ENCODE data around the gene RNF208. TPM values are rescaled to one million over a fixed set of nuclear protein-coding genes. Genes with fewer than 3 reads are reported as not detected.

The RNF208 gene
- total RNA-seq, 1 donor from 2014 or later, result not detected

DNA sequence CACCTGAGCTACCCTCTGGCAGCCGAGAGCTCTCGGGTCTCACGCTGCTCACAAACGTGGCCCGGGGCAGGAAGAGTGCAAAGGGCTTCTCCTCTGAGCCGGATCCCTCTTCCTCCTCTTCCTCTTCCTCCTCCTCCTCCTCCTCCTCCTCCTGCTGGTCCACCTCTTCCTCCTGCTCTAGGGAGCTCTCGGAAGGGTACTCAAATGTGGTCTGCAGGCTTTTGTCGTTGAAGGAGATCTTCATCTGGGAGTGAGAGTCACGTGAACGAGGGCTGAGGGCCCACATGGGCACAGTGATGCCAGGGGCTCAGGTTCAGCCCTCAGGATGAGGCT lies 29.6 kb downstream of the RNF208 start:
- no peak for DNase-seq (ENCODE audit: low read depth in 2 of 2)

DNA sequence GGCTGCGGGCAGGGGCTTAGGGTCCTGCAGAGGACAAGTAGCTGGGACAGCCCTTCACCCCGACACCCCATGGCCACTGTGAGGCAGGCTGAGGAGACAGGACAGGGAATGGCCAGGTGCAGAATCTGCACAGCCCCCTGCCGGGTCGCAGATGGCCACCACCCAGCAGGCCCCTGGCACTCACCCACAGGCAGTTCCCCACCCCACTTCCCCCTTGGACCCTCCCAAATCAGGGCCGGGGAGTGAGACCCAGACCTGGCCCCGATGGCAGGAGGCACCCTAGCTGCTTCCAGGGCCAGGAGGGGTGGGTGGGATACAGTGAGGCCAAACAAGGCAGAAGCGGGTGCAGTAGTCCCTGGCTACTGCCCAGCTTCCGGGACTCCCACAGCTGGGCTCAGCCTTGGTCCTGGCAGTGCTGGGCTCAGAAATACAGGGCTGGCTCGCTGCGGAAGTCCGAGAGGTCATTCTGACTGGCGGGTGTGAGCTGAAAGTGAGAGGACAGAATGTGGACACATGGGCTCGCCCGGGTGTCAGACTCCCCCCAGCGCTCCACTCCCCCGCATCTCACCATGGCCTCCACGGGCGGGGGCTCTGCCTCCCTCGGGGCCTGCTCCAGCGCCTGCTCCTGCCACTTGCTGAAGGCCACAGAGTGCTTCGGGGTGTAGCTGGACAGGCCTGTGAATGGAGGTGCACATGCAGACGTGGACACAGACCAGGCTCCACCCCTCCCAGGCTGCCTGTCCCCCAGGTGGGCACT lies 30.2 kb downstream of the RNF208 start:
- DNase-seq (ENCODE audit: low read depth in 2 of 2), result no peak

DNA sequence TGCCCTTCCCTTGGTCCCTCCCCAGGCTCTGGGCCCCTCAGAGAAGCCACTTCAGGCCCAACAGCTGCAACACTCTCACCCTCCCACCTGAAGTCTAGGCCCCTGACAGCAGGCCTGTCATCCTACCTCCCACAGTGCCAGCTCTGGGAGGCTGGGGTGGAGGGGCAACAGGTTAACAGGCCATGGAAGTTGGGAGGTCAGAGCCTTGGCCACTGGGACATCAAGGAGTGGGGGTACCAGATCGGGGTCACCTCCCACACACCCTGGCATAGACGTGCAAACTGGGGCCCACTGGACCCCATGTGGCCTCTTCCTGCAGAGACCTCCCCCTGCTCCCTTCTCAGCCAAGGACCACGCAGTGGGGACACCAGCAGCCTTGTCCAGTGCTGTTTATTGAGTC lies 30.8 kb downstream of the RNF208 start:
- no peak for DNase-seq (ENCODE audit: low read depth in 2 of 2)

DNA sequence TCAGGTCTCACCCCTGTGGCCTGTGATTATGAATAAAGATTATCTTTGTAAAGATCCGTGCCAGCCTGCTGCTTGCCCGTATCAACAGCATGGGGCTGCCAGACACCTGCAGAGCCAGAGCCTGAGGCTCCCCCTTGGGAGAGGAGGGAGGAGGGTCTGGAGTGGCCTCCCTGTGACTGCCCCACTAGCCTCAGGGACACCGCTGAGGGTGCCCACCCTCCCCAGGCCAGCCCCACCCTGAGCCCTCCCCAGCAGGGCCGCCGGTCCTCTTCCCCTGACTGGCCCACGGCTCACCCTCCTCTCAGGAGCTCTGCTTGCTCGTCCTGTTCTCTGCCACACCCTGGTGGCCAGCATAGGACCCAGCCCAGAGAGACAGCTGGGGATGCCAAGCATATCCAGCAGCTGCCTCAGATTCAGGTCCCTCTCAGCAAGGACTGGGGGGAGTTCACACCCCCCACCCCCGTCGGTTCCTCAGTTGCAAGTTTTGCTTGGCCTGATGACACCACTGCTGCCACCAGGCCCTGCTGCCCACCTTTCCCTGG lies 31.7 kb downstream of the RNF208 start:
- DNase-seq (ENCODE audit: low read depth in 2 of 2), result no peak

DNA sequence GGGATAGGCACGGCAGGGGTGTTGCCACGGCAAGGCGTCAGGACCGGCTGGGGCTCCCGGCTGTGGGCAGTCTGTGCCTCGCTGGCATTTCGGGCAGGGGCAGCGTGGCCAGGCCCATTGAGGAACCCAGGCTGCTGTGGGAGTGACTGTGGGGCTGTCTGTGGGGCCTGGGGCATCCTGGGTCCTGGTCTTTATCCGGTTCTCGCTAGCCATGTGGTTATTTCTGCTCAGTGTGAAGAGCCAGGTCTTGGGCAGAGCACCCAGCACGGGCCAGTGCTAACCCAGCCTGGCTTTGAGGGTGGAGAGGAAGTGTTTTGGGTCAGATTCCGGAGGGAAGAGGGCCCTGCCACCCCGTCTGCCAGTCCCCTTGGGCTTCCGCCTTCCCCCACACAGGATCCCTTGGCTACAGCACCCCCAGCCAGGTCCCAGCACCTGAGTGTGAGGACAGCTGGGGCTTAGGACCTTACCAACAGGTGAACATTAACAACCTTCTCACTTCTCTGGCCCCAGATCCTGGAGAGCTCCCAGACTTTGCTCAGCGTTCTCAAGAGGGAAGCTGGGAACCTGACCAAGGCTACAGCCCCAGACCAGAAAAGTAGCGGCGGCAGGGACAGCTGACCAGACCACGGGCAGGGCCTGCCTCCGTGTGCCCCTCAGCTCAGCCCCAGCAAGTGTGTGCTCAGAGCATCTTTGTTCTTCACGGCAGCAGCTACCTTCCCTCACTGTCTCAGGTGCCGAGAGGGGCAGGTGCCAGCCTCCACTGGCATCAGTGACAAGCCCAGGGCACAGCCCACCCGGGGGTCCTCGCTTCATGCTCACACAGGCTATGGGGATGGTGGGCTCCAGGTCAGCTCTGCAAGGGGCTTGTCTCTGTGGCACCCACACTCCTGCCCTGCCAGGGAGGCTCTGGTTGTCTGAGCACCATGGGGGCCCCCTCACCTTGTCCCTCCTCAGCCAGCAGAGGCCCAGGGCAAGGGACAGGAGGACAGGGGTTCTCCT lies 32.4 kb downstream of the RNF208 start:
- no peak for DNase-seq (ENCODE audit: low read depth in 2 of 2)

DNA sequence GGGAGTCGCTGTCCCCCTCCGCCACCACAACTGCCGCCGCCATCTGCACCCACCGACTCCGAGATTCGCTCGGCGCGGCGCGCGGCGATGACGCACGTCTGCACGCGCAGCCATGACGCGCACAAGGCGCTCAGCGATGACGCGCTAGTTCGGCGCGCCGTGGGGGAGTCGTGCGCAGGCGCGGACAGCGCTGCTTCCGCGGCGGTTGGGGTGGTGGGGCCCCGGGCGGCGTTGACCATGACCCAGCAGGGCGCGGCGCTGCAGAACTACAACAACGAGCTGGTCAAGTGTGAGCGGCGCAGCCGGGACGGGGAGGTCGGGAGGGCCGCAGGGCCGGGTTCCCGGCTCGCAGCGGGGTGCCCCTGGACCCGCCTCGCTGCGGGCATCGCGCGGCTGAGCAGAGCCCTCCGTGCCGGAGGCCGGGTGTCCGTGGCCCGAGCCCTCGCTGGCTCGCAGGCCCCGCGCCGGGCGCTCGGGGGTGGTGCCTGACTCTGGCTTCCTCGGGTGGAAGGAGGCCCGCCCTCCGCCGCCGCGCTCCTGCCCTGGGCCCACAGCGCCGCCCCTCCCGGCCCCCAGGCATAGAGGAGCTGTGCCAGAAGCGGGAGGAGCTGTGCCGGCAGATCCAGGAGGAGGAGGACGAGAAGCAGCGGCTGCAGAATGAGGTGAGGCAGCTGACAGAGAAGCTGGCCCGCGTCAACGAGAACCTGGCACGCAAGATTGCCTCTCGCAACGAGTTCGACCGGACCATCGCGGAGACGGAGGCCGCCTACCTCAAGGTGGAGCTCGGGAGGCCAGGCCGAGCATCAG lies 33.3 kb downstream of the RNF208 start, which contains the start of the genes ANAPC2 and SSNA1:
TSS of gene ANAPC2 (minus strand) at position 71 of the 807 bp plus-strand sequence. CDS start at position 43, 28 bp downstream.
TSS of gene SSNA1 (plus strand) at position 187 of the 807 bp plus-strand sequence. CDS start at position 238, 51 bp downstream.
- peak; percentile 96 to 97 for DNase-seq (ENCODE audit: low read depth in 2 of 2)

DNA sequence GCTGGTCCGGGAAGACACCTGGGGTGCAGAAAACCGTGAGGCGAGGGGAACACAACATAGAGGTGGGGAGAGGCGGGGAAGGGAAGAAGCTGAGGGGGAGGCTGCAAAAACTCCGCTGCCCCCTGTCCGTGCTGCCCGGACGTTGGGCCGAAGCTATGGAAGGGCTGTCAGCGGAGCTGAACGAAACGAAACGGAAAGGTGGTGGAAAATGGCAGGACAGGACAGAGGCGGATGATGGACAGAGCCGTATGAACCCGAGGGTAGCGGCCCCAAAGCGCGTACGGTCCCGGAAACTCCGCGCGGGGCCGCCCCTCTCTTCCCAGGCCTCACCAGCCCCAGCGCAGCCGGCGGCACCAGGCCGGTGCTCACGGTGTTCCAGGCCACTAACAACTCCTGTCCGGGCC lies 34.0 kb downstream of the RNF208 start:
- no peak for DNase-seq (ENCODE audit: low read depth in 2 of 2)

DNA sequence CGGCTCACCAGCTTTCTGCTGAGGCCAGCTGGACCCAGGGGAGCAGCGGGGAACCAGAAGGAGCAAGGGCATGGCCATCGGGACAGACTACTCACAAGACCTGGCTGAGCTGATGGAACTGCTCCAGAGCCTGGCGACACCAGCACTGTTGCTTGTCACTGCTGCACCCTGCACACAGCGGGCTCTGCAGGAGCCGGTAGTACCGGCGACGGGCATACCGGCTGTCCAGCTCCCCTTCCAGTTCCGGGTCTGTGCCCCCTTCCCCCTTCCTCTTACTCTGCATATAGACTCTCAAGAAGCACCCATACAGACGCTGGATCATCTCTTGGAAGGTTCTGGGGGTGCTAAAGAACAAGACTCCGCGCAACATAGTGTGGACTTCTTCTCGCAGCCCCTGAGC lies 34.7 kb downstream of the RNF208 start:
- DNase-seq (ENCODE audit: low read depth in 2 of 2), result no peak

DNA sequence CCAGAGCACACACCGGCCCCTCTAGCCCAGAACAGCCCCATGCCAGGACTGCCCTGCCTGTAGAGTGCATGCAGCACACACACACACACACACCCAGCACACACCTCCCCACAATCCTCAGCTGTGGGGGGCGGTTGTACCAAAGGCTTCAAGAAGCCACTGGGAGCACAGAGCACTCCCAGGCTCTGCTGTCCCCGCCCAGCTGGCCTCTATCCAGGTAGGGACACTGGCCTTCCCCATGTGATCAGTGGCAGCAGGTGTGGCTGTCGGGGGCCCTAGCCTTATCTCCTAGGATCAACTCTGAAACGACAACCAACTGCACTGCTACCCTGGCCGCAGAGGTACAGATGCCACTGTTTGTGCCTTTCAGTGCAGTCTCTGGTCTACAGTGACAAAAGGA lies 35.7 kb downstream of the RNF208 start:
- no peak for DNase-seq (ENCODE audit: low read depth in 2 of 2)

DNA sequence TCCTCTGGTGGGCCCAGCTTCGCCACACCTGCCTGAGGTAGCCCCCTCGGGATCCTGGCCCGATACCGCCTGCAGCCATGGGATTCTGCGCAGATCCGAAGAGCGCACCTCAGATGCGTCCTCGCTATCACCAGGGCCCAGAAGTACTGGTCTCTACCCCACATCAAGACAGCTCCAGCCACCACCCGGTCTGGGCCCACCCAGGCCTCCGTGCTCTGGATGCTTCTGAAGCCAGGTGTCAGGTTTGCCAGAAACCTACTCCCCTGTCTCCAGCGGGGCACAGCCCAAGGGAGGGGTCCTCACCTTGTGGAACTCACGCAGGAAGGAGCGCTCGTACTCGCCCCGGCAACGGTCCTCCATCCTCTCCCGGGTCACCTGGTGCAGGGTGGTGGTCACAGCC lies 36.1 kb downstream of the RNF208 start:
- no peak for DNase-seq (ENCODE audit: low read depth in 2 of 2)

DNA sequence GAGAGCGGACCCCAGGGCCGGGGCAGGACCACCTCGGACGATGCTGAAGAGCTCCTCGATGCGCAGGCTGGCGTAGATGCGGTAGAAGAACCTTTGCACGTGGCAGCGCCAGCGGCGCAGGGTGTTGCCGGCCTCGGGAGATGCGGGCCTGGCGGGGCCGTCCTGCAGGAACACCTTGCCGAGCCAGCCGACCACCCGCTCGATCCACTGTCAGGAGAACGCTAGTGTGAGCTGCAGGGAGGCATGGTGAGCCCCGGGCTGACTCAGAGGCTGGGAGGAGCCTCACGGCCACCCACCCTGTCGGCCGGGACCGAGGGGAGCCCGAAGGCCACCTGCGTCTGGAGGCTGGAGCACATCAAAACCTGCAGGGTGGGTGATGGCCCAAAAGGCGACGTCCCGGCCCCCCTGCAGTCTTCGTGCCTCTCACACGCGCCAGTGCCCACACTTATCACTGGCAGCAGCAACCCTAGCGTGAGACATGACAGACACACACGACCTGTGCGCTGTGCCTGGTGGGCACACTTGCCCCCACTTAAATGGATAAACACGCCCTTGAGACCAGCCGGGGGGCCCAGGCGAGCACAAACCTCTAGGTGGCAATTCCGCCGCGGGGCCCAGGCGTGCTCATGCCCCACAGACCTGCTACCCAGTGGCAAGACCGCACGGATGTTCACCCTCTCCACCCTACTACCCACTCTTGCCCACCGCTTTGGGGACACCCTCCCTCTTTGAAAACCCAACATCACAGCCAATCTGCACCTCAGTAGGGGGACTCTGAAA lies 37.0 kb downstream of the RNF208 start:
- DNase-seq (ENCODE audit: low read depth in 2 of 2), result no peak

DNA sequence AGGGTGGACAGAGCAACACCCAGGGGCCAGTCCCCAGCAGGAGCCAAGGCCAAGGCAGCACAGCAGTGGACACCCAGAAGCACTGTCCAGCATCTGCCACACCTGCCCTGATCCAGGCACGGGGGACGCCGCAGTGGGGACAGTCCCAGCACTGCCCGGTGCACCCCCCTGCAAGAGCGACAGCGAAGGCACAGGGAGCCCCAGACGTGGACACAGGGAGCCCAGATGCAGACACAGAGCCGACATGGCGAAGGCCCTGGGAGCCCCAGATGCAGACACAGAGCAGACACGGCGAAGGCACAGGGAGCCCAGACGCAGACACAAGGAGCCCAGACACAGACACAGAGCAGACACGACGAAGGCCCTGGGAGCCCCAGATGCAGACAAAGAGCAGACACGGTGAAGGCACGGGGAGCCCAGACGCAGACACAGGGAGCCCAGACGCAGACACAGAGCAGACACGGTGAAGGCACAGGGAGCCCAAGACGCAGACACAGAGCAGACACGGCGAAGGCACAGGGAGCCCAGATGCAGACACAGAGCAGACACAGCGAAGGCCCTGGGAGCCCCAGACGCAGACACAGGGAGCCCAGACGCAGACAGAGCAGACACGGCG lies 38.0 kb downstream of the RNF208 start:
- no peak for DNase-seq (ENCODE audit: low read depth in 2 of 2)

DNA sequence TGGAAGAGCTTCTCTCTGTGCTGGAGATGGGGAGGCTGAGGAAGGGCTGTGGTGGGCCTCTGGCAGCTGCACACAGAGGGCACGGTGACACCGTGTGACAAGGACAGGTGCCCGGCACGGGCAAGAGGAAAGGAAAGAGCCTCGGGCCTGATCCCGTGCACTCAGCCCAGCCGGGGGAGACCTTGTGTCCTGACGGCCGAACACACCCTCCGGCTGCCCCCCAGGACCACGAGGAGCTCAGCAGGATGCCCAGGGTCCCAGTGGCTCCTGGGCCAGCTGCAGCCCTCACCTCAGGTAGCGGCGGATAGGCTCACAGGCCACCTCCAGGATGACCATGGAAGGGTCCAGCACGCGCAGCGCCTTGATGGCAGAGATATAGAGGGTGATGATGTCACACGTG lies 39.2 kb downstream of the RNF208 start:
- DNase-seq (ENCODE audit: low read depth in 2 of 2), result no peak

DNA sequence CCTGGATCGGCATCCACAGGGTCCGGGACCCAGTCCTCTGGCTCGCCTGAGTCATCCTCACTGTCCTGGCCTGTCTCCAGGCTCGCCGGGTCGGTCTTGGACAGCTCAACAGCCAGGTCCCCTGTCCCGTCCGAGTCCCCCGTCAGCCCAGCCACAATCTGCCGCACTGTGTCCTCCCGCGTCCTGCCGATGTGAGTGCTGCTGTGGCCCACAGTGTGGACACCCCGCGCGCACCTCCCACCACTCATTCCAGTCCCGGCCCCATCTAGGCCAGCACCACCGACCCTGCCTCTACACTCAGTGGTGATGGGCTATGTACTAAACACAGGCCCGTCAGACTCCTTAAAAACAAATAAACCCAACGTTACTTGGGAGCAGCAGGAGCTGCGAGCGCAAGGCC lies 40.4 kb downstream of the RNF208 start:
- DNase-seq (ENCODE audit: low read depth in 2 of 2), result no peak

DNA sequence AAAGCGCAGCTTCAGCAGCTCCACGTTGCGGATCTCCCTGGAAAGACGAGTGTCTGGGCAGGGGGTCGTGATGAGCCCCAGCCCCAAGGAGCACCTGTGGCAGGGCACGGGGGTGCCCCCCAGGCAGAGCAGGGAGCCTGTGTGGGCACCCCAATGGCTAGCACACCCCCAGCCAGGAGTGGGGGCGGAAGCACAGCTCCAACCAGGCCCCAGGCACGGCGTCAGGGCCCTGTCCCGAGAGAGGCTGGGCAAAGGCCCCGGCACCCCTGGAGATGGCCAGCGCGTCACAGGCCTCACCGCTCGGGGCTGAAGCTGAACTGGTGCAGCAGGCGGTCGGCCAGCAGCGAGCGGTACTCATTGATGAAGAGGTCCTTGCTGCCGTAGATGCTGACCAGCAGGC lies 41.5 kb downstream of the RNF208 start:
- DNase-seq (ENCODE audit: low read depth in 2 of 2), result no peak

DNA sequence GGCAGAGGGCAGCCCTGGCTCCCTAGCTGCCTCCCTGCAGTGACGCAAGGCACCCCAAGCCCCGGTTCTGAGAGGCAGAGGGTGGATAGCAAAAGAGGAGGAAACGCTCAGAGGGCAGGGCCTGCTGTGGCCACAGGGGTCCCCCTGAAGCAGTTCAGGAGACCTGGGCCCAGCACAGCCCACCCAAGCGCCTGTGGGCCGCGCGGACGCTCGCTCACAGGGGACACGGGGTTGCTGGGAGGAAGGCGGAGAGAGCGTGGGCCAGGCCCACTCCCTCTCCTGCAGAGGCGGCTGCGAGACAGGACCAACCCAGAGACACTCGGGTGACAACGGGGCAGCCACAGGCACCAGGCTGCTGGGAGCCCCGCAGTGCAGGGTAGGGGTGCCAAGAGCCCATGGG lies 42.3 kb downstream of the RNF208 start:
- no peak for DNase-seq (ENCODE audit: low read depth in 2 of 2)

DNA sequence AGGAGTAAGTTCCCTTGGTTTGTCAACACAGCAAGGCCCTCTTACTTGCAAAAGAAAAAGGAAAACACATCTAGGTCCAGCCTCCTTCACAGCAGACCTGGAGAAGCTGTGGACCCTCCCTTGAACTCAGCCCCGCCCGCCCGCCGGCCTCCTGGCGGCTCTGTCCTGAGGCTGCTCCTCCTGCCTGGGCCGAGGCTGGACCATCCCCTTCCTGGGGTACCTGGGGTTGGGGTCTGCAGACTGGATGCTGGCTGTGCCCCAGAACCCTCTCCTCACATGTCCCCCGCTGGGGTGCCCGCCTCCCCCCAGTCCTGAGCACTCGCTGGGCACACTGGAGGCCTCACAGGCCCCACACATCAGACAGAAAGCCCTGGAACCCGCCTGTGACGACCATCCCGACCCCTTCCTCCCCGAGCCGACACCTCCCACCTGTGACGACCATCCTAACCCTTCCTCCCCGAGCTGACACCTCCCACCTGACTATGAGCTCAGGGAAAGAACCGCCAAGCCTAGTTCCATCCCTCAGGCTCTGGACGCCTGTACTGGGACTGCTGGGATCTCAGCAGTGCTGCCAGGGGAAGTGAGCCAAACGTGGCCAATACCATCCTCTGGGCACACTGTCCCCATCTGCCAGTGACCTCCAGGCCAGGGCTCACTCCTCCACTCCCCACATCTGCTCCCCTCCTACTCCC lies 43.0 kb downstream of the RNF208 start:
- no peak for DNase-seq (ENCODE audit: low read depth in 2 of 2)

DNA sequence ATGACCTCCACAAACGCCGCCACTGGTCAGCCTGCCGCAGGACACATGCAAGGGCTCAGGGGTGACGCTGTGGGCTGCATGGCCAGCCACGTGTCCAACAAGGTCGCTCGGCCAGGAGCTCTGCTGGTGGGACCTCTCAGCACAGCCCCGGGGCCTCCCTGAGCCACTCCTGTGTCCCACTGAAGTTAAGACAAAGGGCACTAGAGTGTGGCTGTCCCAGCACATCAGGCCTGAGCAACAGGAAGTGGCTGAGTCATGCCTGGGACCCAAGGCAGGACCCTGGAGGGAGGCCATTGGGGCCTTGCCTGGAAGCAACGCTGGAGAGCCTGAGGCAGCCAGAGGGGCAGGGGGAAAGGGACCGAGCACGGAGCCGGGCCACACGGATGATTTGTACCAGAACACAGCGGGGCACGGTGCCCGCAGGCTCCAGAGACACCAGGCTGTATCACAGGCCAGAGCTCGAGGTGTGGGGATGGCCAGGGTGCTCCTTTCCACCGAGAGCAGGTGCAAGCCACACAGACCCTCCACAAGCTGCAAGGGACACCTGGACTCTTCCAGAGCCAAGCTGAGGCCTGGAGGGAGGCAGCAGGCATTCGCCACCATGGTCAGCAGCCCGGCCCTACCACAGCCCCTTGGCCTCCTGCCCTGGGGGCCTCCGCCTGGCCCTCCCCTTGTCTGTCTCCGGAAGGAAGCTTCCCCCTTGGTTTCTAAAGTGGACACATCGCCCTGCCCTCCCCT lies 43.7 kb downstream of the RNF208 start:
- peak in 1 of 2 donors; percentile 22 for DNase-seq (ENCODE audit: low read depth in 2 of 2)
